ENCODE results near the gene SLC5A3.

Gene SLC5A3

DNA sequence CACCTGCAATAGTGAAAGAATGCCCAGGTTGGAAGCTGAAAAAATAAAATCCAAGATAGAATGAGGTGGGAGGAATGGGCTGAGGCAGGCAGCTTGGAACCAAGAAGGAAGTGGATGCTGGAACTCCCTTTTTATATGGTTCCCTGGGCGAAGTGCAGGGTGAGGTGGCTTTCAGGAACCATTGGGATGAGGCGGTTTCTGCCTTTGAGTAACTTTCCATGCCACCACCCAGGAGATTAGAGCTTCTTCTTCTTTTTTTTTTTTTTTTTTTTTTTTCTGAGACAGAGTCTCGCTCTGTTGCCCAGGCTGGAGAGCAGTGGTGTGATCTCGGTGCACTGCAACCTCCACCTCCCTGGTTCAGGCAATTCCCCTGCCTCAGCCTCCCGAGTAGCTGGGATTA is 17.8 kb upstream of the SLC5A3 start:
- Histone ChIP-seq H3K27me3 (replicated peaks; ENCODE audit: control insufficient read depth, insufficient read depth, low read length) (no peaks in the 10 kb centered on the region), H3K36me3 (ENCODE audit: control insufficient read depth, insufficient read depth, low read length) (no peaks in the 10 kb centered on the region), H3K4me3 (replicated peaks; ENCODE audit: low read depth, low read length) (no peak overlapping the region)
- TF ChIP-seq, protein P1, sequence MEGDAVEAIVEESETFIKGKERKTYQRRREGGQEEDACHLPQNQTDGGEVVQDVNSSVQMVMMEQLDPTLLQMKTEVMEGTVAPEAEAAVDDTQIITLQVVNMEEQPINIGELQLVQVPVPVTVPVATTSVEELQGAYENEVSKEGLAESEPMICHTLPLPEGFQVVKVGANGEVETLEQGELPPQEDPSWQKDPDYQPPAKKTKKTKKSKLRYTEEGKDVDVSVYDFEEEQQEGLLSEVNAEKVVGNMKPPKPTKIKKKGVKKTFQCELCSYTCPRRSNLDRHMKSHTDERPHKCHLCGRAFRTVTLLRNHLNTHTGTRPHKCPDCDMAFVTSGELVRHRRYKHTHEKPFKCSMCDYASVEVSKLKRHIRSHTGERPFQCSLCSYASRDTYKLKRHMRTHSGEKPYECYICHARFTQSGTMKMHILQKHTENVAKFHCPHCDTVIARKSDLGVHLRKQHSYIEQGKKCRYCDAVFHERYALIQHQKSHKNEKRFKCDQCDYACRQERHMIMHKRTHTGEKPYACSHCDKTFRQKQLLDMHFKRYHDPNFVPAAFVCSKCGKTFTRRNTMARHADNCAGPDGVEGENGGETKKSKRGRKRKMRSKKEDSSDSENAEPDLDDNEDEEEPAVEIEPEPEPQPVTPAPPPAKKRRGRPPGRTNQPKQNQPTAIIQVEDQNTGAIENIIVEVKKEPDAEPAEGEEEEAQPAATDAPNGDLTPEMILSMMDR (IDR thresholded peaks at IDR 0.05; ENCODE audit: insufficient read depth, low read length, poor library complexity, severe bottlenecking), result no peak
- no peak for DNase-seq (ENCODE audit: extremely low read depth, insufficient read length)

DNA sequence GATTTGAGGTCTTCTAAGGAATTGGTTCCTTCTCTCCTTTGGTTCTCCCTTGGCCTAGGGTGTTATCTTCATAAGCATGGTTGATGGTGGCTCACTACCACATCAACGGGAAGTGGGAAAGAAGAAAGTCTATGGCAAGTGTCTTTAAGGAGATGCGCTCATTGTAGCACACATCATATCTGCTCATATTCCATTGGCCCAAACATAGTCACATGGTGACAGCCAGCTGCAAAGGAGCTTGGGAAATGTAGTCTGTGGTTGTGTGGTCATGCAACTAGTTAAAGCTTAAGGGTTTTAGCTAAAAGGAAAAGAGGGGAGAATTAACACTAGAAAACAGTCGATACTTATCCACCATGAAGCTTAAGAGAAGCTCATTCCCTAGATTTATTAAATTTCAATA is 11.4 kb upstream of the SLC5A3 start:
- Histone ChIP-seq H3K36me3 (ENCODE audit: control insufficient read depth, insufficient read depth, low read length) (no peaks in the 10 kb centered on the region), H3K27me3 (replicated peaks; ENCODE audit: control insufficient read depth, insufficient read depth, low read length) (no peaks in the 10 kb centered on the region), H3K4me3 (replicated peaks; ENCODE audit: low read depth, low read length) (no peak overlapping the region)
- TF ChIP-seq, protein P1 (IDR thresholded peaks at IDR 0.05; ENCODE audit: insufficient read depth, low read length, poor library complexity, severe bottlenecking), result no peak
- DNase-seq (ENCODE audit: extremely low read depth, insufficient read length), result no peak

DNA sequence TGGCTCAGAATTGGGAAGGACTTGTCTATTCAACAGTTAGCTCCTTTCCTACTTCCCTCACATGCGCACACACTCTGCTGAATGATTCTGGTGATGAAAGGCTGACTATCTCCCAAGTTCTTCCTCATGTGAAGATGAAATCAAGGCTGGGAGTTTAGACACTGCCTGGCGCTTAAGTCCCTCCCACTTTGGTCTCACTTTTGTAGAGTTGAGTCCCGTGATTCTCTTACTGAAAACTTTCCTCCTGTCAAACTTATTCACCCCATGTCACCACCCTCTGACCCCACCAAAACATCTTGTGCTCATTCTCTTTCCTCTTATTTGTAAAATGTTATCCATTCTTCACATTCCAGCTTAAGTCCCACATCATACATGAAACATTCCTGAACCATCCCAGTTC is 8.4 kb upstream of the SLC5A3 start:
- no peak for DNase-seq (ENCODE audit: extremely low read depth, insufficient read length)
- no peak overlapping the region for H3K4me3 ChIP-seq (replicated peaks; ENCODE audit: low read depth, low read length)
- TF ChIP-seq, protein P1 (IDR thresholded peaks at IDR 0.05; ENCODE audit: insufficient read depth, low read length, poor library complexity, severe bottlenecking), result no peak
- no peaks in the 10 kb centered on the region for H3K27me3 ChIP-seq (replicated peaks; ENCODE audit: control insufficient read depth, insufficient read depth, low read length)
- H3K36me3 ChIP-seq (ENCODE audit: control insufficient read depth, insufficient read depth, low read length), result no peaks in the 10 kb centered on the region

DNA sequence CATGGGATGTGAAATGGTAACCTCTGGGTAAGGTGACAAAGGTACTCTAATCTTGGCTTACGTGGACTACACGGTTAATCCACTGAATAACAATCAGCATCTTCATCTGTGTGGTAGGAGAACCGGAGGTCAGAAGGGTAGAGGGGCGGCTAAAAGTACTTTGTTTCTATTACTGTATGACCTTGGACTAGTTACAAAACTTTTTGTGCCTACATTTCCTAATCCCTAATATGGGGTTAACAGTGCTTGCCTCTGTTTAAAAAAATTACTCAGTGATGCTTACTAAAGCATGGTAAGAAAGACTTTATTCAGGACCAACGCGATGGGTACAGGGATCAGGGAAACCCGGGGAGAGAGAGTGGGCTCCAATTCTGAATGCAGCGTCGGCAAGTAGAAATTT is 1.7 kb upstream of the SLC5A3 start:
- Histone ChIP-seq H3K4me3 (replicated peaks; ENCODE audit: low read depth, low read length) (no peak overlapping the region), H3K27me3 (replicated peaks; ENCODE audit: control insufficient read depth, insufficient read depth, low read length) (no peaks in the 10 kb centered on the region), H3K36me3 (ENCODE audit: control insufficient read depth, insufficient read depth, low read length) (peaks cover 2% of the 10 kb centered on the region)
- TF ChIP-seq, protein P1 (IDR thresholded peaks at IDR 0.05; ENCODE audit: insufficient read depth, low read length, poor library complexity, severe bottlenecking), result no peak
- DNase-seq (ENCODE audit: extremely low read depth, insufficient read length), result no peak

DNA sequence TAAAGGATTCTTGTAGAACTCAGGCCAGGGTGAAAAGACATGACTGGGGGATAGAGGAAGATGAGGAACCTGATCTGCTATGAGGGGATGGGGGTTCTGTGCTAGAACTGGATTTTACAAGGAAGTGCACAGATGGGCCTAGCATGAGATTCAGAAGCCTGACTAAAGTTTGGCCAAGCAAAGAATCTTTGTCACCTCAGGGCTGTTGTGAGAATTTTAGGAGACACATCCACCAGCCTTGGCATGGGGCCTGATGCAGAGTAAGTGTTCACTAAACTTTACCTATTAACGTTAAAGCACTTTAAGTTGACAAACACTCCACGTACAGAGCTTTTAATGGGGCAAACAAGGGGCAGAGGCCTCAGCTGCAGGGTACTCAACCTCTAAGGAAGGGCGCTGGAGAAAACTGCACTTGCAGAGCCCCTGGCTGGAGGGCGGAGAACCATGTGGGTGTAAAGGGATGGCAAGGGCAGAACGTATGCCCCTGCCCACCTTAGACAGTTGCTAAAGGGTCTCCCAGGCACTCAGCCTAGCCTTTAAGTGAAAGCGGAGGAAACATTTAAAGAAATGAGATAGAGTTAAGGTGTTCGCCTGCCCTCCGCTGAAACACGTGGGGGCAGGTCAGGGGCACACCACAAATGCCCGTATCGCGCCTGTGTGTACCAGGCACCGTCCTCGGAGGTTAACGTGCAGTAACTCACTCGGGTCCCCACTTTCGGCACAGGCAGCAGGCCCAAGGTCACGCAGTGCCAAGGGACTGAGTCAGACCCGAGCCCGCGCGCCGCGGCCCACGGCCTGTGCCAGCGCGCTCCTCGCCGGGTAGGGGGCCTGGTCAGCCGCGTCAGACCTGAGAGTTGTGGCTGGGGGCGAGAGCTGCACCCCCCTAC is 990 bp upstream of the SLC5A3 start:
- no peaks in the 10 kb centered on the region for H3K27me3 ChIP-seq (replicated peaks; ENCODE audit: control insufficient read depth, insufficient read depth, low read length)
- peak; percentile 16 for DNase-seq (ENCODE audit: extremely low read depth, insufficient read length)
- TF ChIP-seq, protein P1 (IDR thresholded peaks at IDR 0.05; ENCODE audit: insufficient read depth, low read length, poor library complexity, severe bottlenecking), result no peak
- H3K36me3 ChIP-seq (ENCODE audit: control insufficient read depth, insufficient read depth, low read length), result peaks cover 2% of the 10 kb centered on the region
- H3K4me3 ChIP-seq (replicated peaks; ENCODE audit: low read depth, low read length), result peak overlapping the region; percentile 63
